ENCODE results near the gene FAM216A.
"Not testable (repeated sequence)": the region's sequence is repeated elsewhere in the genome, so short reads cannot be mapped to it uniquely, and the experiment has no call there.

Gene FAM216A

GRCh38 chr12:110468214-110469048, at the start of gene FAM216A, which contains the start of gene GPN3:
TSS of gene FAM216A (plus strand) at chr12:110468845. CDS start at chr12:110468876, 31 bp downstream.
TSS of gene GPN3 (minus strand) at chr12:110468257. CDS start at chr12:110468203, 54 bp downstream.
- H3K27ac ChIP-seq (ENCODE audit: low read length), result no peak within 1 kb of the TSS
- H3K27me3 ChIP-seq (ENCODE audit: control insufficient read depth, insufficient read depth, low read length), result no peaks in the 10 kb centered on the region
- H3K4me3 ChIP-seq (ENCODE audit: low read length), result peak within 1 kb of the TSS; percentile 90
- no CpG with 5 or more reads among the region's 78 CpGs for WGBS (ENCODE audit: insufficient coverage, insufficient read length)
- DNase-seq (ENCODE audit: low read depth, low spot score), result peak; percentile 96
- H3K4me1 ChIP-seq (ENCODE audit: control insufficient read depth, insufficient read depth, low read length), result no peaks in the 10 kb centered on the region
- H3K36me3 ChIP-seq (ENCODE audit: control insufficient read depth, insufficient read depth, low read length), result peaks cover 9% of the 10 kb centered on the region; the same call in 1 of the 2 replicates
- H3K9me3 ChIP-seq (ENCODE audit: control insufficient read depth, insufficient read depth, low read length), result no peaks in the 10 kb centered on the region

GRCh38 chr12:110420644-110421043, 48.0 kb upstream of the FAM216A start:
- not testable (repeated sequence) for H3K4me3 ChIP-seq (ENCODE audit: low read length); H3K4me1 ChIP-seq (ENCODE audit: control insufficient read depth, insufficient read depth, low read length); H3K27ac ChIP-seq (ENCODE audit: low read length); H3K9me3 ChIP-seq (ENCODE audit: control insufficient read depth, insufficient read depth, low read length); DNase-seq (ENCODE audit: low read depth, low spot score); H3K36me3 ChIP-seq (ENCODE audit: control insufficient read depth, insufficient read depth, low read length); H3K27me3 ChIP-seq (ENCODE audit: control insufficient read depth, insufficient read depth, low read length)
- no CpG with 5 or more reads among the region's 1 CpG for WGBS (ENCODE audit: insufficient coverage, insufficient read length)

- Histone ChIP-seq H3K4me3 (ENCODE audit: low read length) (no peak overlapping the region), H3K9me3 (ENCODE audit: control insufficient read depth, insufficient read depth, low read length) (no peaks in the 10 kb centered on the region), H3K27me3 (ENCODE audit: control insufficient read depth, insufficient read depth, low read length) (no peaks in the 10 kb centered on the region), H3K27ac (ENCODE audit: low read length) (no peak overlapping the region), H3K36me3 (ENCODE audit: control insufficient read depth, insufficient read depth, low read length) (no peaks in the 10 kb centered on the region), H3K4me1 (ENCODE audit: control insufficient read depth, insufficient read depth, low read length) (peaks cover 3% of the 10 kb centered on the region; the same call in 1 of the 2 replicates)
- WGBS (ENCODE audit: insufficient coverage, insufficient read length), result no CpG with 5 or more reads among the region's 3 CpGs
- DNase-seq (ENCODE audit: low read depth, low spot score), result no peak
Observed at GRCh38 chr12:110421159-110421661, 47.4 kb upstream of the FAM216A start.

GRCh38 chr12:110421701-110422100, 46.9 kb upstream of the FAM216A start:
- Histone ChIP-seq H3K4me3 (ENCODE audit: low read length) (no peak overlapping the region), H3K27ac (ENCODE audit: low read length) (no peak overlapping the region), H3K9me3 (ENCODE audit: control insufficient read depth, insufficient read depth, low read length) (no peaks in the 10 kb centered on the region), H3K4me1 (ENCODE audit: control insufficient read depth, insufficient read depth, low read length) (peaks cover 3% of the 10 kb centered on the region; the same call in 1 of the 2 replicates), H3K27me3 (ENCODE audit: control insufficient read depth, insufficient read depth, low read length) (no peaks in the 10 kb centered on the region), H3K36me3 (ENCODE audit: control insufficient read depth, insufficient read depth, low read length) (no peaks in the 10 kb centered on the region)
- no CpG with 5 or more reads among the region's 4 CpGs for WGBS (ENCODE audit: insufficient coverage, insufficient read length)
- DNase-seq (ENCODE audit: low read depth, low spot score), result no peak

- H3K4me3 ChIP-seq (ENCODE audit: low read length), result no peak overlapping the region
- H3K36me3 ChIP-seq (ENCODE audit: control insufficient read depth, insufficient read depth, low read length), result no peaks in the 10 kb centered on the region
- peak; percentile 9 for DNase-seq (ENCODE audit: low read depth, low spot score)
- WGBS (ENCODE audit: insufficient coverage, insufficient read length), result no CpG with 5 or more reads among the region's 3 CpGs
- H3K4me1 ChIP-seq (ENCODE audit: control insufficient read depth, insufficient read depth, low read length), result peaks cover 3% of the 10 kb centered on the region; the same call in 1 of the 2 replicates
- H3K9me3 ChIP-seq (ENCODE audit: control insufficient read depth, insufficient read depth, low read length), result no peaks in the 10 kb centered on the region
- H3K27me3 ChIP-seq (ENCODE audit: control insufficient read depth, insufficient read depth, low read length), result no peaks in the 10 kb centered on the region
- H3K27ac ChIP-seq (ENCODE audit: low read length), result no peak overlapping the region
Observed at GRCh38 chr12:110424237-110424636, 44.4 kb upstream of the FAM216A start.

- peaks cover 3% of the 10 kb centered on the region for H3K4me1 ChIP-seq (ENCODE audit: control insufficient read depth, insufficient read depth, low read length)
- H3K36me3 ChIP-seq (ENCODE audit: control insufficient read depth, insufficient read depth, low read length), result no peaks in the 10 kb centered on the region
- DNase-seq (ENCODE audit: low read depth, low spot score), result no peak
- no peak overlapping the region for H3K4me3 ChIP-seq (ENCODE audit: low read length)
- H3K27me3 ChIP-seq (ENCODE audit: control insufficient read depth, insufficient read depth, low read length), result no peaks in the 10 kb centered on the region
- WGBS (ENCODE audit: insufficient coverage, insufficient read length), result no CpG with 5 or more reads among the region's 3 CpGs
- no peak overlapping the region for H3K27ac ChIP-seq (ENCODE audit: low read length)
- no peaks in the 10 kb centered on the region for H3K9me3 ChIP-seq (ENCODE audit: control insufficient read depth, insufficient read depth, low read length)
Observed at GRCh38 chr12:110426406-110426805, 42.2 kb upstream of the FAM216A start.

- H3K36me3 ChIP-seq (ENCODE audit: control insufficient read depth, insufficient read depth, low read length); H3K4me3 ChIP-seq (ENCODE audit: low read length); H3K9me3 ChIP-seq (ENCODE audit: control insufficient read depth, insufficient read depth, low read length); H3K4me1 ChIP-seq (ENCODE audit: control insufficient read depth, insufficient read depth, low read length); H3K27ac ChIP-seq (ENCODE audit: low read length); DNase-seq (ENCODE audit: low read depth, low spot score); H3K27me3 ChIP-seq (ENCODE audit: control insufficient read depth, insufficient read depth, low read length): not testable (repeated sequence)
- no CpG with 5 or more reads among the region's 15 CpGs for WGBS (ENCODE audit: insufficient coverage, insufficient read length)
Observed at GRCh38 chr12:110429676-110430075, 39.0 kb upstream of the FAM216A start.

- no peaks in the 10 kb centered on the region; the same call in 1 of the 2 replicates for H3K4me1 ChIP-seq (ENCODE audit: control insufficient read depth, insufficient read depth, low read length)
- no CpG with 5 or more reads among the region's 12 CpGs for WGBS (ENCODE audit: insufficient coverage, insufficient read length)
- no peaks in the 10 kb centered on the region for H3K27me3 ChIP-seq (ENCODE audit: control insufficient read depth, insufficient read depth, low read length)
- no peaks in the 10 kb centered on the region for H3K9me3 ChIP-seq (ENCODE audit: control insufficient read depth, insufficient read depth, low read length)
- DNase-seq (ENCODE audit: low read depth, low spot score), result no peak
- H3K4me3 ChIP-seq (ENCODE audit: low read length), result no peak overlapping the region
- H3K36me3 ChIP-seq (ENCODE audit: control insufficient read depth, insufficient read depth, low read length), result peaks cover 2% of the 10 kb centered on the region; the same call in 1 of the 2 replicates
- H3K27ac ChIP-seq (ENCODE audit: low read length), result no peak overlapping the region
Observed at GRCh38 chr12:110431957-110432587, 36.6 kb upstream of the FAM216A start.

- Histone ChIP-seq H3K36me3 (ENCODE audit: control insufficient read depth, insufficient read depth, low read length) (peaks cover 2% of the 10 kb centered on the region; the same call in 1 of the 2 replicates), H3K4me3 (ENCODE audit: low read length) (no peak overlapping the region), H3K27ac (ENCODE audit: low read length) (no peak overlapping the region), H3K4me1 (ENCODE audit: control insufficient read depth, insufficient read depth, low read length) (no peaks in the 10 kb centered on the region), H3K9me3 (ENCODE audit: control insufficient read depth, insufficient read depth, low read length) (no peaks in the 10 kb centered on the region), H3K27me3 (ENCODE audit: control insufficient read depth, insufficient read depth, low read length) (no peaks in the 10 kb centered on the region)
- no CpG with 5 or more reads among the region's 2 CpGs for WGBS (ENCODE audit: insufficient coverage, insufficient read length)
- no peak for DNase-seq (ENCODE audit: low read depth, low spot score)
Observed at GRCh38 chr12:110436231-110436630, 32.4 kb upstream of the FAM216A start.

- H3K27me3 ChIP-seq (ENCODE audit: control insufficient read depth, insufficient read depth, low read length), result no peaks in the 10 kb centered on the region
- no peaks in the 10 kb centered on the region for H3K4me1 ChIP-seq (ENCODE audit: control insufficient read depth, insufficient read depth, low read length)
- H3K27ac ChIP-seq (ENCODE audit: low read length), result no peak overlapping the region
- H3K36me3 ChIP-seq (ENCODE audit: control insufficient read depth, insufficient read depth, low read length), result 0 out of 2 replicates have a peak, but pooled peaks cover 2% of the 10 kb centered on the region
- H3K4me3 ChIP-seq (ENCODE audit: low read length), result no peak overlapping the region
- WGBS (ENCODE audit: insufficient coverage, insufficient read length), result no CpG with 5 or more reads among the region's 3 CpGs
- H3K9me3 ChIP-seq (ENCODE audit: control insufficient read depth, insufficient read depth, low read length), result no peaks in the 10 kb centered on the region
- DNase-seq (ENCODE audit: low read depth, low spot score), result no peak
Observed at GRCh38 chr12:110444455-110444854, 24.2 kb upstream of the FAM216A start.
